Measurements from ENCODE around the gene OAS3.

The OAS3 gene

DNA sequence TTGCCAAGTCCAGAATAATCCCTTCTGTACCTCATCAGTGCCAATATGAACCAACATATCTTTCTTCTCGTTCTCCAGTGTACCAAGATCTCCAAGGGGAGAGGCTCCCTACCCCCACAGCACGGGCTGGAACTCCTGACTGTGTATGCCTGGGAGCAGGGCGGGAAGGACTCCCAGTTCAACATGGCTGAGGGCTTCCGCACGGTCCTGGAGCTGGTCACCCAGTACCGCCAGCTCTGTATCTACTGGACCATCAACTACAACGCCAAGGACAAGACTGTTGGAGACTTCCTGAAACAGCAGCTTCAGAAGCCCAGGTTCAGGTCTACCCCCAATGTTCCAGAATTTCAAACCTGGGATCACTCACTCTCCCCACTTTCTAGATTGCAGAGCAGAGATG is 29.6 kb downstream of the OAS3 start:
- Histone ChIP-seq H2AFZ (ENCODE audit: low read depth, low read length) (no peak overlapping the region), H3K4me3 (ENCODE audit: low read length) (no peak overlapping the region), H3K4me2 (ENCODE audit: low read length) (no peak overlapping the region), H3K79me2 (ENCODE audit: low read length) (no peaks in the 10 kb centered on the region), H3K9me3 (ENCODE audit: insufficient read depth, low read length) (no peaks in the 10 kb centered on the region), H3K27ac (ENCODE audit: low read length) (no peak overlapping the region), H3K27me3 (ENCODE audit: low read depth, low read length) (no peaks in the 10 kb centered on the region), H3K36me3 (replicated peaks; ENCODE audit: low read depth, low read length) (no peaks in the 10 kb centered on the region), H3K9ac (ENCODE audit: low read length) (no peak overlapping the region), H3K4me1 (ENCODE audit: low read length) (no peaks in the 10 kb centered on the region), H4K20me1 (ENCODE audit: insufficient read depth, low read length) (no peaks in the 10 kb centered on the region)
- TF ChIP-seq EZH2phosphoT487 (IDR thresholded peaks at IDR 0.05; ENCODE audit: low read depth), result no peak
- TF ChIP-seq, protein P1, sequence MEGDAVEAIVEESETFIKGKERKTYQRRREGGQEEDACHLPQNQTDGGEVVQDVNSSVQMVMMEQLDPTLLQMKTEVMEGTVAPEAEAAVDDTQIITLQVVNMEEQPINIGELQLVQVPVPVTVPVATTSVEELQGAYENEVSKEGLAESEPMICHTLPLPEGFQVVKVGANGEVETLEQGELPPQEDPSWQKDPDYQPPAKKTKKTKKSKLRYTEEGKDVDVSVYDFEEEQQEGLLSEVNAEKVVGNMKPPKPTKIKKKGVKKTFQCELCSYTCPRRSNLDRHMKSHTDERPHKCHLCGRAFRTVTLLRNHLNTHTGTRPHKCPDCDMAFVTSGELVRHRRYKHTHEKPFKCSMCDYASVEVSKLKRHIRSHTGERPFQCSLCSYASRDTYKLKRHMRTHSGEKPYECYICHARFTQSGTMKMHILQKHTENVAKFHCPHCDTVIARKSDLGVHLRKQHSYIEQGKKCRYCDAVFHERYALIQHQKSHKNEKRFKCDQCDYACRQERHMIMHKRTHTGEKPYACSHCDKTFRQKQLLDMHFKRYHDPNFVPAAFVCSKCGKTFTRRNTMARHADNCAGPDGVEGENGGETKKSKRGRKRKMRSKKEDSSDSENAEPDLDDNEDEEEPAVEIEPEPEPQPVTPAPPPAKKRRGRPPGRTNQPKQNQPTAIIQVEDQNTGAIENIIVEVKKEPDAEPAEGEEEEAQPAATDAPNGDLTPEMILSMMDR (IDR thresholded peaks at IDR 0.05; ENCODE audit: low read depth, low read length), result no peak

DNA sequence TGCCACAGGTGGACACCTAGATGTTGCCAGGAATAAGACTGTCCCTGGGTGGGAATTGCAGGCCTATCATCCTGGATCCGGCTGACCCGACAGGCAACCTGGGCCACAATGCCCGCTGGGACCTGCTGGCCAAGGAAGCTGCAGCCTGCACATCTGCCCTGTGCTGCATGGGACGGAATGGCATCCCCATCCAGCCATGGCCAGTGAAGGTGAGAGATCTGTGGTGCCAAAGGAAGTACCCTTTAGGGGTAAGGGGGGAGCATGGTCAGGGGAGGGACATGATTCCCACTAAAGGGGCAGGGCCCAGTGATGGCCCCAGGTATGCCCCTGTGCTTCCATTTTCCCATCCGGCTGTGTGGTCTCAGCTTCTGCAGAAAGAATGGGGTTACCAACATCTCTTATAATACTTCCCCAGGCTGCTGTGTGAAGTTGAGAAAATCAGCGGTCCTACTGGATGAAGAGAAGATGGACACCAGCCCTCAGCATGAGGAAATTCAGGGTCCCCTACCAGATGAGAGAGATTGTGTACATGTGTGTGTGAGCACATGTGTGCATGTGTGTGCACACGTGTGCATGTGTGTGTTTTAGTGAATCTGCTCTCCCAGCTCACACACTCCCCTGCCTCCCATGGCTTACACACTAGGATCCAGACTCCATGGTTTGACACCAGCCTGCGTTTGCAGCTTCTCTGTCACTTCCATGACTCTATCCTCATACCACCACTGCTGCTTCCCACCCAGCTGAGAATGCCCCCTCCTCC is 31.5 kb downstream of the OAS3 start:
- H3K36me3 ChIP-seq (replicated peaks; ENCODE audit: low read depth, low read length), result no peaks in the 10 kb centered on the region
- H3K79me2 ChIP-seq (ENCODE audit: low read length), result no peaks in the 10 kb centered on the region
- H2AFZ ChIP-seq (ENCODE audit: low read depth, low read length), result no peak overlapping the region
- no peaks in the 10 kb centered on the region for H3K27me3 ChIP-seq (ENCODE audit: low read depth, low read length)
- peaks cover 4% of the 10 kb centered on the region; the same call in 1 of the 2 replicates for H3K4me1 ChIP-seq (ENCODE audit: low read length)
- no peak overlapping the region for H3K9ac ChIP-seq (ENCODE audit: low read length)
- H4K20me1 ChIP-seq (ENCODE audit: insufficient read depth, low read length), result no peaks in the 10 kb centered on the region
- TF ChIP-seq, protein P1 (IDR thresholded peaks at IDR 0.05; ENCODE audit: low read depth, low read length), result no peak
- TF ChIP-seq EZH2phosphoT487 (IDR thresholded peaks at IDR 0.05; ENCODE audit: low read depth), result no peak
- no peak overlapping the region for H3K4me3 ChIP-seq (ENCODE audit: low read length)
- H3K9me3 ChIP-seq (ENCODE audit: insufficient read depth, low read length), result no peaks in the 10 kb centered on the region
- H3K27ac ChIP-seq (ENCODE audit: low read length), result no peak overlapping the region
- H3K4me2 ChIP-seq (ENCODE audit: low read length), result no peak overlapping the region

DNA sequence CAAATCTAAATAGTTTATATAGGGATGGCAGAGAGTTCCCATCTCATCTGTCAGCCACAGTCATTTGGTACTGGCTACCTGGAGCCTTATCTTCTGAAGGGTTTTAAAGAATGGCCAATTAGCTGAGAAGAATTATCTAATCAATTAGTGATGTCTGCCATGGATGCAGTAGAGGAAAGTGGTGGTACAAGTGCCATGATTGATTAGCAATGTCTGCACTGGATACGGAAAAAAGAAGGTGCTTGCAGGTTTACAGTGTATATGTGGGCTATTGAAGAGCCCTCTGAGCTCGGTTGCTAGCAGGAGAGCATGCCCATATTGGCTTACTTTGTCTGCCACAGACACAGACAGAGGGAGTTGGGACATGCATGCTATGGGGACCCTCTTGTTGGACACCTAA is 32.1 kb downstream of the OAS3 start:
- Histone ChIP-seq H3K27me3 (ENCODE audit: low read depth, low read length) (no peaks in the 10 kb centered on the region), H4K20me1 (ENCODE audit: insufficient read depth, low read length) (no peaks in the 10 kb centered on the region), H2AFZ (ENCODE audit: low read depth, low read length) (no peak overlapping the region), H3K79me2 (ENCODE audit: low read length) (no peaks in the 10 kb centered on the region), H3K27ac (ENCODE audit: low read length) (no peak overlapping the region), H3K4me3 (ENCODE audit: low read length) (no peak overlapping the region), H3K36me3 (replicated peaks; ENCODE audit: low read depth, low read length) (no peaks in the 10 kb centered on the region), H3K9ac (ENCODE audit: low read length) (no peak overlapping the region), H3K9me3 (ENCODE audit: insufficient read depth, low read length) (no peaks in the 10 kb centered on the region), H3K4me2 (ENCODE audit: low read length) (no peak overlapping the region), H3K4me1 (ENCODE audit: low read length) (peaks cover 4% of the 10 kb centered on the region; the same call in 1 of the 2 replicates)
- TF ChIP-seq, protein P1 (IDR thresholded peaks at IDR 0.05; ENCODE audit: low read depth, low read length), result no peak
- no peak for TF ChIP-seq EZH2phosphoT487 (IDR thresholded peaks at IDR 0.05; ENCODE audit: low read depth)

DNA sequence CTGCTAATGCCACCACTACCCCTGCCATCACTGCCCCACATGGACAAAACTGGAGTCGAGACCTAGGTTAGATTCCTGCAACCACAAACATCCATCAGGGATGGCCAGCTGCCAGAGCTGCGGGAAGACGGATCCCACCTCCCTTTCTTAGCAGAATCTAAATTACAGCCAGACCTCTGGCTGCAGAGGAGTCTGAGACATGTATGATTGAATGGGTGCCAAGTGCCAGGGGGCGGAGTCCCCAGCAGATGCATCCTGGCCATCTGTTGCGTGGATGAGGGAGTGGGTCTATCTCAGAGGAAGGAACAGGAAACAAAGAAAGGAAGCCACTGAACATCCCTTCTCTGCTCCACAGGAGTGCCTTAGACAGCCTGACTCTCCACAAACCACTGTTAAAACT is 33.0 kb downstream of the OAS3 start:
- TF ChIP-seq, protein P1 (IDR thresholded peaks at IDR 0.05; ENCODE audit: low read depth, low read length), result no peak
- no peak for TF ChIP-seq EZH2phosphoT487 (IDR thresholded peaks at IDR 0.05; ENCODE audit: low read depth)
- no peak overlapping the region for H3K27ac ChIP-seq (ENCODE audit: low read length)
- no peaks in the 10 kb centered on the region for H3K9me3 ChIP-seq (ENCODE audit: insufficient read depth, low read length)
- H3K79me2 ChIP-seq (ENCODE audit: low read length), result no peaks in the 10 kb centered on the region
- H3K9ac ChIP-seq (ENCODE audit: low read length), result no peak overlapping the region
- H3K4me3 ChIP-seq (ENCODE audit: low read length), result no peak overlapping the region
- no peaks in the 10 kb centered on the region for H3K27me3 ChIP-seq (ENCODE audit: low read depth, low read length)
- H3K4me2 ChIP-seq (ENCODE audit: low read length), result no peak overlapping the region
- H3K36me3 ChIP-seq (replicated peaks; ENCODE audit: low read depth, low read length), result no peaks in the 10 kb centered on the region
- H4K20me1 ChIP-seq (ENCODE audit: insufficient read depth, low read length), result no peaks in the 10 kb centered on the region
- H3K4me1 ChIP-seq (ENCODE audit: low read length), result peaks cover 4% of the 10 kb centered on the region; the same call in 1 of the 2 replicates
- H2AFZ ChIP-seq (ENCODE audit: low read depth, low read length), result no peak overlapping the region

All from OCI-LY3 (cell line).